ENCODE data around the gene CTSH.

- TF ChIP-seq CTCF (conservative IDR thresholded peaks at IDR 0.05; ENCODE audit: low read depth in 2 of 2) (no peak), EZH2 (IDR thresholded peaks at IDR 0.05; ENCODE audit: low read depth, unreplicated experiment) (no peak), POLR2AphosphoS5 (IDR thresholded peaks at IDR 0.05; ENCODE audit: low read depth) (no peak), REST (IDR thresholded peaks at IDR 0.05; ENCODE audit: unreplicated experiment) (no peak), CREB1 (CRISPR knock-in tag; IDR thresholded peaks at IDR 0.05; ENCODE audit: low read depth) (no peak), EZH2phosphoT487 (IDR thresholded peaks at IDR 0.05; ENCODE audit: unreplicated experiment) (no peak), ZNF331 (CRISPR knock-in tag; IDR thresholded peaks at IDR 0.05; ENCODE audit: low read depth) (no peak), ZNF114 (CRISPR knock-in tag; IDR thresholded peaks at IDR 0.05) (no peak), JUNB (IDR thresholded peaks at IDR 0.05; ENCODE audit: unreplicated experiment) (no peak), STAT1 (IDR thresholded peaks at IDR 0.05; ENCODE audit: unreplicated experiment) (no peak)
- TF ChIP-seq, protein P1, sequence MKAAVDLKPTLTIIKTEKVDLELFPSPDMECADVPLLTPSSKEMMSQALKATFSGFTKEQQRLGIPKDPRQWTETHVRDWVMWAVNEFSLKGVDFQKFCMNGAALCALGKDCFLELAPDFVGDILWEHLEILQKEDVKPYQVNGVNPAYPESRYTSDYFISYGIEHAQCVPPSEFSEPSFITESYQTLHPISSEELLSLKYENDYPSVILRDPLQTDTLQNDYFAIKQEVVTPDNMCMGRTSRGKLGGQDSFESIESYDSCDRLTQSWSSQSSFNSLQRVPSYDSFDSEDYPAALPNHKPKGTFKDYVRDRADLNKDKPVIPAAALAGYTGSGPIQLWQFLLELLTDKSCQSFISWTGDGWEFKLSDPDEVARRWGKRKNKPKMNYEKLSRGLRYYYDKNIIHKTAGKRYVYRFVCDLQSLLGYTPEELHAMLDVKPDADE (IDR thresholded peaks at IDR 0.05), result no peak
These were observed 10.5 kb upstream of the CTSH start for GRCh38 chr15:78955355-78955754.
